Left cardiac atrium (tissue), 4 donors: ENCODE data around the gene CST3. TPM values are rescaled to one million over a fixed set of nuclear protein-coding genes. Genes with fewer than 3 reads are reported as not detected.
A peak's percentile ranks its signal among the peaks of the same experiment; 100 is the strongest.
"Not testable (repeated sequence)": the region's sequence is repeated elsewhere in the genome, so short reads cannot be mapped to it uniquely, and the experiment has no call there.

ENCODE experiments used
- ATAC-seq, 2 donors: fragments of 200-7000 bp; cut with Tn5 transposase; one replicate each; pipeline ENCODE4 v1.9.1; 2020; ENCODE audit warnings: mild to moderate bottlenecking in 2 of 2, moderate library complexity in 2 of 2
- DNase-seq: peaks from one replicate; pipeline ENCODE4 v3.0.0-alpha.2; 2020
- intact Hi-C, 2 donors: fragments of 100-400 bp; cut with DNase I; formaldehyde crosslinking; loops; one replicate each; pipeline versions ENCODE4 v1.14.1 to v1.15.1; 2022 to 2023
- total RNA-seq, 2 donors: library from RNA; stranded (reverse); fragmentation: NEBNext Ultra II Directional; extraction: Animal tissue kit (Norgen Biotek cat#: 25700); gene quantifications; one replicate each; pipeline ENCODE4 v1.2.1, GENCODE V29; 2021
- donor health status: DM: no; HTN: yes; CAD: no.
- donor health status: DM: no; HTN: yes; CAD: no; lungs with severe emphysema.
- donor health status: DM: yes; HTN: yes; CAD: no.
- donor health status: Dilated cardiomyopathy.

CST3 gene
- total RNA-seq, 2 donors from 2014 or later: 940 to 1,205 TPM

- intact Hi-C loops: not testable (repeated sequence)
Observed at GRCh38 chr20:23664046-23664445, 26.3 kb upstream of the CST3 start.

GRCh38 chr20:23663180-23663579 is 25.4 kb upstream of the CST3 start:
- no peak for ATAC-seq
- intact Hi-C loops: no loop called here
- no peak for DNase-seq

More at GRCh38 chr20:23664046-23664445, 26.3 kb upstream of the CST3 start:
- DNase-seq, ATAC-seq: not testable (repeated sequence)

GRCh38 chr20:23662276-23662870 is 24.6 kb upstream of the CST3 start:
- intact Hi-C loops: no loop called here
- DNase-seq (no peak), ATAC-seq (no peak)

DNA sequence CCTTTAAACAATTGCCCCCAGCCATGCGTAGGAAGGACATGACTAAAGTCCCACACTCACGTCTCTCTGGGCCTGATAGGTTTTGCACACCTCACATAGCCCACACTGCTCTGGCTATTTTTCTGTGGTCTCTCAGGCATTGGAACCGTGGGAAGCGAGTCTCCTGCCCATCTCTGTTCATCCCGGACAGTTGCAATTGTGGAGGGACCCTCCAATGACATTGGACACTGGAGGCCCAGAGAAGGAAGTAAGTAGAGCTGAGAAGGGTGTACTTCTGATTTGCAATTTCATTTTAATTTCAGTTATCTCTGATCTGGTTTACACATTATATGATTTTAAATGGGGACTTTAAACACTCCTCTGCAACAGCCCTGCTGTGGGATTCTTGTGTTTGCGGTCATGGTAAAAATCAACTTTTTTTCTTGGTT is 23.3 kb upstream of the CST3 start:
- DNase-seq (no peak), ATAC-seq (no peak)
- intact Hi-C loops: no loop called here

DNA sequence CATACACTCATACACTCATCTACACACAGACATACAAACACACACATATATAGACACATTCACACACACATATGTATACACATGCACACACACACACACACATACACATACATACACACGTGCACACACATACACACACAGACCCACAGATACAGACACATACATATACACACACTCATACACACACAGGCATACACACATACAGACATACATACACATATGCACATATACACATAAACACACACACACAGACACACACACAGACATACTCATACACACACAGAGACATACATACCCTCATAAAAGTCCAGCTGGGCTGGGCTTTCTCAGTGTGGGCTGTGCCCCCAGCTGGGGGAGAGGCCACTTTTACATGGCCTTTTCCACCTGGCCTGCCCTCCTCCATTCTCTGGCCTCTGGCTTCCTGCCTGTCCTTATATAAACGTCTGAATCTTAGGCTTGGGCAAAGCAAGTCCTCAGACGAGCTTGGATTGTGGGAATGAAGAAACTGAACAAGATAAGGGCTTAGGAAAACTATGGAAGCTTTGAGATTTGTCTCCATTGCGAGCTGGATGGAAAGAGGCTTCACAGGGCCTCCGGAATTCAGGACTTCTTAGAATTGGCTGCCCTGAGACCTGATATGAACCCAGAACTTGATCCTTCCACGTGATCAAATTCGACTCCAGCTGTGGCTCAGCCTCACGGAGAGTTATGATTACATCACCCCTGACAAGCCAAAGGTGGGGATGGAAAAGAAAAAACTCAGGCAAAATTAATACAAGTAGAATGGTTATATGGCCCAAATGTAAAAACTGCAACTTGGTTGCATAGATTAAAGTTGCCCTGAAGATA is 22.5 kb upstream of the CST3 start:
- intact Hi-C loops: no loop called here
- ATAC-seq (peak; percentile 26 to 82), DNase-seq (no peak)

GRCh38 chr20:23659610-23659988 is 21.8 kb upstream of the CST3 start:
- DNase-seq, ATAC-seq, intact Hi-C loops: not testable (repeated sequence)

- DNase-seq (no peak), ATAC-seq (no peak)
- intact Hi-C loops: no loop called here
Observed at GRCh38 chr20:23658989-23659609, 21.3 kb upstream of the CST3 start.

DNA sequence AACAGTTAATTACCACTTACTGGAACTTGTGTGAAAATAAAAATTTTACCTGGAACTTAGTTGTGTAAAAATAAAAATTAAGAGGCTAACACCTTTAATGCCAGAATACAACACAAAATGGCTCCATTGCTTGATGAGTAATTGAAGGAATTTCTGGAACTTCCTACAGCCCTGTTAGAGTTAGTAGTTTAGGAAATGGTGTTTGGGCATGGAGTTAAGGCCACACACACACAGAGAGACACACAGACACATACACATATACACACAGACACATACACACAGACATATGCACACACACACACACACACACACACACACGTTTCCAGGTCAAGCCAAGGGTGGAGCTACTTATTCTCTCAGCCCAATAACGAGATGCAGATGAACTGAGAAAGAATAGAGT is 20.6 kb upstream of the CST3 start:
- intact Hi-C loops: no loop called here
- ATAC-seq (no peak), DNase-seq (no peak)

- ATAC-seq (no peak), DNase-seq (no peak)
- intact Hi-C loops: no loop called here
Observed at GRCh38 chr20:23657202-23657601, 19.4 kb upstream of the CST3 start.

DNA sequence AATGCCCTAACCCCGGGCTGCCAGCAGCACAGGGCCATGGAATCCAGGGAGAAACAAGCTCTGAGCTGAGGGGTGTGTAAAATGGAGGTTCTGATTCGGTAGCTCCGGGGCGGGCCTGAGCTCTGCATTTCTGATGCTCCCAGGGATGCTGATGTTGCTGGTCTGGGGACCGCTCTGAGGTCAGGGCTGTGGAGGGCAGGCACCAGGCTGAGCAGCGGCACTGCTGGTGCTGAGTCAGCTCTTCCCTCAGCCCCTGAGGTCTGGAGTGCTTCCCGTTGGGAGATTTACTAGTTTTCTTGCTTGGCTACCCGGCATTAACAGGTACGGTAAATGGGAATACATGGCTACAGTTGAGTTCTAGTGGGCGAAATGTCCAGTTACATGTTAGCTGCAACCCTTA is 18.6 kb upstream of the CST3 start:
- no peak for DNase-seq
- intact Hi-C loops: no loop called here

GRCh38 chr20:23655491-23656211 is 17.9 kb upstream of the CST3 start:
- intact Hi-C loops: no loop called here
- ATAC-seq: peak; percentile 76 to 90
- peak; percentile 60 for DNase-seq

More for the DNA sequence above, 18.6 kb upstream of the CST3 start:
- peak; percentile 27 to 78 for ATAC-seq

DNA sequence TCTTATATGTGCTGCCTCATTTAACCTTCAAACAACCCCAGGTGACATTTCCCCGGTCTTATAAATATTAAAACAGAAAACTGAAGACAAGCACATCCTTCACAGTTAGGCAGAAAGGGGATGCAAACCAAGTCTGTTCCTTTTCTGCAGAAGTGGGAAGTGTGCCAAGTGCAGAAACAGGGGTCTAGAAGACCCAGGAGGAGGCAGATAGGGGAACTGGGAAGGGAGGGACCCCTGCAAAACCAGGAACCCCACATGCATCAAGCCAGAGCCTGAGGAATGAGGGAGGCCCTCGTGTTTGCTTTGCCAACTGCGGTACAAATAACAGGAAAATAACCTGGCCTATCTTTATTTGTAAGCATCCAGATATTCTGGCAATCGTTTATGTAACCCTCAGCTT is 17.0 kb upstream of the CST3 start:
- intact Hi-C loops: no loop called here
- DNase-seq: no peak

DNA sequence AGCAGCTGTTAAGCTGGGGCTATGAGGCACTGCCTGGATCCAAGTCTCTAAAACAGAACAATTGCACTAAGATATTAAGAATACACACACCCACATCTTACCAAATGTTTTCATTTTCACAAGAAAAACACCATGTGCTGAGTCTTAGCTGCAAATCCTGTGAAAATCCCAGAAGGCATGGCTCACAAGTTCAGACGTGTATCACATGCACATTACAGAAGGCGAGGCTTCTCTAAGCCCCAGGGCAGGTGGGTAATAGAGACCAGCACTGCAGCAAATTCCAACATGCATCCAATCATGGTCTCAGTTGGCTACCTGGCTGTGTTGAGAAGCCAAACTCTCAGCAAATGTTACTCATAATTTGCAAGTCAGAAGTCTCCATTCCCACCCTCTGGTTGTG is 16.2 kb upstream of the CST3 start:
- DNase-seq (no peak), ATAC-seq (no peak)
- intact Hi-C loops: no loop called here

More for the DNA sequence above, 17.0 kb upstream of the CST3 start:
- ATAC-seq: no peak

- DNase-seq (no peak), ATAC-seq (no peak)
- intact Hi-C loops: no loop called here
Observed at GRCh38 chr20:23653400-23653938, 15.7 kb upstream of the CST3 start.

- ATAC-seq: no peak
- no peak for DNase-seq
- intact Hi-C loops: no loop called here
Observed at GRCh38 chr20:23652926-23653325, 15.2 kb upstream of the CST3 start.

DNA sequence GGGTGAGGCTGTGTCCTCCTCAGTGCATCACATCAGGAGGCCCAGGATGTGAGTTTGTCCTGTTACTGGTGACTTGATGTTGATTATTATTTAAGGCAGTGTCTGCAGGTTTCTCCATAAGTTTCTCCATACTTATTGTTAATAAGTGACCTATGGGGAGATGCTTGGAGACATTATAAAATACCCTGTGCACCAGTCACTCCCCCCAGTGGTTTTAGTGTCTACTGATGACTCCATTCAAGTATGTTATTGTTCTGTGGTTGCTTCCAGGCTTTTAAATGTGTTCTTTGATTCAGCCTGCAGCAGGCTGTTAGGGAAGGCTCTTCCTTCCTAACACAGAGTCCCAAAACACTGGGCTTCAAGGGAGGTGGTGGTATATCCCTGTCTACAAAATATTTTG is 14.6 kb upstream of the CST3 start:
- ATAC-seq (no peak), DNase-seq (no peak)
- intact Hi-C loops: no loop called here

DNA sequence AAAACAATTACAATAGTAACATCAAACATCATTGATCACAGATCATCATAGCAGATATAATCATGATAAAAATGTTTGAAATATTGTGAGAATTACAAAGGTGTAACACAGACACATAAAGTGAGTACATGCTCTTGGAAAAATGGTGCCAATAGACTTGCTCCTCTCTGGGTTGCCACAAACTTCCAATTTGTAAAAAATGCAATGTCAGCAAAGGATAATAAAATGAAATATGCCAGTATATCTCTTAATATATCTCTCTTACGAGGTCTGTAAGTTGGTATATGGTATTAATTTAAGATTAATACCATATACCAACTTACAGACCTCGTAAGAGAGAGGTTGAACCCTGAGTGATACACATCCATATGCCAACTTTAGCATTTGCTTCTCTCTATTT is 13.4 kb upstream of the CST3 start:
- ATAC-seq (no peak), DNase-seq (no peak)
- intact Hi-C loops: no loop called here

DNA sequence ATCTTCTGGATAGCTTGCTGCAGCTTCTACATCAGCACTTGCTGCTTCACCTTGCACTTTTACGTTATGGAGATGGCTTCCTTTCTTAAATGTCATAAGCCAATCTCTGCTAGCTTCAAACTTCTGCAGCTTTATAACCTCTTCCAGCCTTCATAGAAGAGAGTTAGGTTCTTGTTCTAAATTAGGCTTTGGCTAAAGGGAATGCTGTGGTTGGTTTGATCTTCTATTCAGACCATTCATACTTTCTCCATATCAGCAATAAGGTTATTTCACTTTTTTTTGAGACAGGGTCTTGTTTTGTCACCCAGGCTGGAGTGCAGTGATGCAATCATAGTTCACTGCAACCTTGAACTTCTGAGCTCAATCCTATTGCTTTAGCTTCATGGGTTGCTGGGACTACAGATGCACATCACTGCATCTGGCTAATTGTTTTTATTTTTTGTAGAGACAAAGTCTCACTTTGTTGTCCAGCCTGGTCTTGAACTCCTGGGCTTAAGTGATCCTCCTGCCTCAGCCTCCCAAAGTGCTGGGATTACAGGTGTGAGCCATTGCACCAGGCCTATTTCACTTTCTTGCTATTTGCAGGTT is 12.2 kb upstream of the CST3 start:
- intact Hi-C loops: no loop called here
- ATAC-seq: no peak
- DNase-seq: no peak

DNA sequence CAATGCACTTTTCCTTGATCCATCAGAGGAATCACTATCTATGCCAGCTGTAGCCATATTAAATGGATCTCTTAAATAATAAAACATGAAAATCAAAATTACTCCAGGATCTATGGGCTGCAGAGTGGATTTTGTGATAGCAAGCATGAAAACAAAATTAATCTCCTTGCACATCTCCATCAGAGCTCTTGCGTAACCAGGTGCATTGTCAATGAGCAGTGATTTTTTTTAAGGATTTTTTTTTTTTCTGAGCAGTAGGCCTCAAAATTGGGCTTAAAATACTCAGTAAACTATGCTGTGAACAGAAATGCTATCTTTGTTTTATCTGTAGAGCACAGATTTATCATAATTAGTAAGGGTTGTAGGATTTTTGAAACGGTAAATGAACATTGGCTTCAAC is 11.5 kb upstream of the CST3 start:
- intact Hi-C loops: no loop called here
- ATAC-seq: no peak
- DNase-seq: no peak
